KOPT-K1 (cell line): ENCODE data around the gene ATP11A.
"Not testable (repeated sequence)": the region's sequence is repeated elsewhere in the genome, so short reads cannot be mapped to it uniquely, and the experiment has no call there.

Experiments used
- H3K27ac ChIP-seq: fragments of 200-600 bp; sonication (generic); 2 replicates; pipeline ENCODE4 v1.5.1; 2016; ENCODE audit warnings: antibody characterized with exemption, mild to moderate bottlenecking, low read depth, low read length; ENCODE audit not compliant: poor library complexity, severe bottlenecking
- H3K36me3 ChIP-seq: fragments of 200-600 bp; sonication (generic); 2 replicates; pipeline ENCODE4 v1.5.1; 2017; ENCODE audit warnings: antibody characterized with exemption, mild to moderate bottlenecking, low read length, moderate library complexity; ENCODE audit not compliant: insufficient read depth
- H3K9me3 ChIP-seq: fragments of 200-600 bp; sonication (generic); 2 replicates; pipeline ENCODE4 v1.5.1; 2017; ENCODE audit warnings: antibody characterized with exemption, low read length, mild to moderate bottlenecking; ENCODE audit not compliant: insufficient read depth, poor library complexity, severe bottlenecking

The ATP11A gene

GRCh38 chr13:112852392-112852791, 162.6 kb downstream of the ATP11A start:
- peaks cover 76% of the 10 kb centered on the region for H3K36me3 ChIP-seq
- no peak overlapping the region for H3K27ac ChIP-seq
- no peaks in the 10 kb centered on the region for H3K9me3 ChIP-seq

- H3K27ac ChIP-seq = no peak overlapping the region
- H3K9me3 ChIP-seq = no peaks in the 10 kb centered on the region
- peaks cover 76% of the 10 kb centered on the region for H3K36me3 ChIP-seq
Measured at GRCh38 chr13:112852808-112853207, 163.0 kb downstream of the ATP11A start.

- no peaks in the 10 kb centered on the region for H3K9me3 ChIP-seq
- H3K36me3 ChIP-seq = peaks cover 90% of the 10 kb centered on the region
- H3K27ac ChIP-seq = no peak overlapping the region
Measured at GRCh38 chr13:112854321-112854720, 164.5 kb downstream of the ATP11A start.

GRCh38 chr13:112855859-112856258, 166.0 kb downstream of the ATP11A start:
- Histone ChIP-seq H3K27ac (no peak overlapping the region), H3K9me3 (no peaks in the 10 kb centered on the region), H3K36me3 (peaks cover 94% of the 10 kb centered on the region)

GRCh38 chr13:112857914-112858490, 168.2 kb downstream of the ATP11A start:
- Histone ChIP-seq H3K9me3 (no peaks in the 10 kb centered on the region), H3K27ac (no peak overlapping the region), H3K36me3 (peaks cover 96% of the 10 kb centered on the region)

- Histone ChIP-seq H3K9me3 (no peaks in the 10 kb centered on the region), H3K27ac (no peak overlapping the region), H3K36me3 (peaks cover 83% of the 10 kb centered on the region)
Measured at GRCh38 chr13:112859128-112859816, 169.4 kb downstream of the ATP11A start.

- no peaks in the 10 kb centered on the region for H3K9me3 ChIP-seq
- H3K27ac ChIP-seq = no peak overlapping the region
- H3K36me3 ChIP-seq = peaks cover 78% of the 10 kb centered on the region
Measured at GRCh38 chr13:112859817-112860190, 170.0 kb downstream of the ATP11A start.

- H3K36me3 ChIP-seq = peaks cover 68% of the 10 kb centered on the region
Measured at GRCh38 chr13:112861876-112862615, 172.2 kb downstream of the ATP11A start.

GRCh38 chr13:112863356-112863755, 173.5 kb downstream of the ATP11A start:
- H3K36me3 ChIP-seq = peaks cover 68% of the 10 kb centered on the region

More at GRCh38 chr13:112861876-112862615, 172.2 kb downstream of the ATP11A start:
- Histone ChIP-seq H3K27ac (no peak overlapping the region), H3K9me3 (no peaks in the 10 kb centered on the region)

GRCh38 chr13:112865478-112865877, 175.6 kb downstream of the ATP11A start:
- not testable (repeated sequence) for H3K27ac ChIP-seq, H3K9me3 ChIP-seq
- peaks cover 59% of the 10 kb centered on the region for H3K36me3 ChIP-seq

More at GRCh38 chr13:112863356-112863755, 173.5 kb downstream of the ATP11A start:
- H3K9me3 ChIP-seq, H3K27ac ChIP-seq: not testable (repeated sequence)

- H3K9me3 ChIP-seq = peaks cover 11% of the 10 kb centered on the region
- no peak overlapping the region for H3K27ac ChIP-seq
- peaks cover 47% of the 10 kb centered on the region for H3K36me3 ChIP-seq
Measured at GRCh38 chr13:112867301-112867711, 177.5 kb downstream of the ATP11A start.

GRCh38 chr13:112868308-112868707, 178.5 kb downstream of the ATP11A start:
- no peak overlapping the region for H3K27ac ChIP-seq
- H3K36me3 ChIP-seq = peaks cover 40% of the 10 kb centered on the region; the same call in 1 of the 2 replicates
- peaks cover 21% of the 10 kb centered on the region for H3K9me3 ChIP-seq

- peaks cover 29% of the 10 kb centered on the region for H3K9me3 ChIP-seq
- peaks cover 40% of the 10 kb centered on the region; the same call in 1 of the 2 replicates for H3K36me3 ChIP-seq
- no peak overlapping the region for H3K27ac ChIP-seq
Measured at GRCh38 chr13:112869202-112870050, 179.6 kb downstream of the ATP11A start.

- H3K9me3 ChIP-seq = peaks cover 29% of the 10 kb centered on the region
- peaks cover 44% of the 10 kb centered on the region; the same call in 1 of the 2 replicates for H3K36me3 ChIP-seq
- no peak overlapping the region for H3K27ac ChIP-seq
Measured at GRCh38 chr13:112870051-112870331, 180.2 kb downstream of the ATP11A start.
